AG04449 (cell line): Measurements from ENCODE around the gene CELSR1.

Experiments
- CTCF ChIA-PET: fragments of 350-600 bp; formaldehyde crosslinking; extraction: SDS; loops from one replicate; lab custom pipeline; 2021; ENCODE audit warnings: antibody characterized with exemption; lab: Yijun Ruan, JAX
- POLR2A ChIA-PET: fragments of 400-600, 350-600 bp; formaldehyde crosslinking; extraction: SDS; loops from one replicate; lab custom pipeline; 2020; ENCODE audit warnings: antibody characterized with exemption, inconsistent platforms; lab: Yijun Ruan, JAX
- DNase-seq: peaks from one replicate; pipeline ENCODE4 v3.0.0-alpha.2; 2010; ENCODE audit warnings: low read depth, low spot score
- H3K4me3 ChIP-seq: 2 replicates; pipeline ENCODE4 v1.5.1; 2011; ENCODE audit warnings: low read depth, mild to moderate bottlenecking, control low read depth, low read length
- CTCF ChIP-seq: IDR thresholded peaks from one replicate; pipeline ENCODE4 v1.5.1; 2011; ENCODE audit warnings: mild to moderate bottlenecking, moderate library complexity, low read length, control low read depth, inconsistent platforms; ENCODE audit not compliant: insufficient read depth; ENCODE audit errors: missing control alignments

Gene CELSR1

GRCh38 chr22:46378426-46379065 is 158.9 kb downstream of the CELSR1 start:
- DNase-seq, result no peak
- ChIA-PET POLR2A (no interaction called here), CTCF (interaction anchor here (0.8 to 4.5 kb wide), 3 partner anchors 10 to 185 kb away, joined by 3 to 36 read pairs (median 4); no protein-coding TSS in a partner anchor)
- no peak overlapping the region for H3K4me3 ChIP-seq
- TF ChIP-seq CTCF, result no peak

GRCh38 chr22:46377525-46378425 is 159.6 kb downstream of the CELSR1 start:
- no peak for DNase-seq
- TF ChIP-seq CTCF, result no peak
- no peak overlapping the region for H3K4me3 ChIP-seq
- ChIA-PET POLR2A (no interaction called here), CTCF (interaction anchor here (4.5 kb wide), 1 partner anchor 10 kb away, joined by 36 read pairs; no protein-coding TSS in a partner anchor)

GRCh38 chr22:46376908-46377524 is 160.4 kb downstream of the CELSR1 start:
- no peak overlapping the region for H3K4me3 ChIP-seq
- CTCF ChIA-PET, result interaction anchor here (4.5 kb wide), 1 partner anchor 9 kb away, joined by 36 read pairs; no protein-coding TSS in a partner anchor
- DNase-seq, result no peak
- POLR2A ChIA-PET, result no interaction called here
- no peak for TF ChIP-seq CTCF

GRCh38 chr22:46376111-46376510 is 161.3 kb downstream of the CELSR1 start:
- POLR2A ChIA-PET, result no interaction called here

GRCh38 chr22:46374663-46375474 is 162.6 kb downstream of the CELSR1 start:
- no peak overlapping the region for H3K4me3 ChIP-seq
- no peak for TF ChIP-seq CTCF
- POLR2A ChIA-PET, result no interaction called here
- DNase-seq, result no peak
- CTCF ChIA-PET, result no interaction called here

More at GRCh38 chr22:46376111-46376510, 161.3 kb downstream of the CELSR1 start:
- no peak for TF ChIP-seq CTCF
- DNase-seq, result no peak
- CTCF ChIA-PET, result interaction anchor here (4.5 kb wide), 1 partner anchor 8 kb away, joined by 36 read pairs; no protein-coding TSS in a partner anchor
- no peak overlapping the region for H3K4me3 ChIP-seq
